Liver (tissue), 3 donors: ENCODE results near the gene SMYD3.

Source experiments
- EGR1 ChIP-seq, 2 donors: IDR thresholded peaks; 2 replicates each; pipeline ENCODE4 v1.6.1; 2016 to 2018; ENCODE audit warnings: antibody characterized with exemption in 2 of 2, low read depth in 2 of 2
- GABPA ChIP-seq, 2 donors: IDR thresholded peaks in 1 of 2; conservative IDR thresholded peaks in 1 of 2; 2 replicates each; pipeline ENCODE4 v1.6.1; 2016; ENCODE audit warnings: antibody characterized with exemption in 2 of 2, mild to moderate bottlenecking in 1 of 2, moderate library complexity in 1 of 2
- NR2F2 ChIP-seq: IDR thresholded peaks from 2 replicates; pipeline ENCODE4 v1.6.1; 2016; ENCODE audit warnings: antibody characterized with exemption
- RAD21 ChIP-seq, 2 donors: IDR thresholded peaks; 2 replicates each; pipeline ENCODE4 v1.6.1; 2016; ENCODE audit warnings: antibody characterized with exemption in 2 of 2, mild to moderate bottlenecking in 2 of 2
- TAF1 ChIP-seq: conservative IDR thresholded peaks from 2 replicates; pipeline ENCODE4 v1.6.1; 2016; ENCODE audit warnings: antibody characterized with exemption, mild to moderate bottlenecking
- YY1 ChIP-seq: IDR thresholded peaks from 2 replicates; pipeline ENCODE4 v1.6.1; 2016; ENCODE audit warnings: antibody characterized with exemption, mild to moderate bottlenecking
- TF ChIP-seq, protein P1 (sequence below): fragments of 150-350 bp; IDR thresholded peaks from 2 replicates; pipeline ENCODE4 v1.5.1; 2017; ENCODE audit warnings: improper control_type of control experiment, low read depth, low read length; ENCODE audit not compliant: missing input control
- TF ChIP-seq, protein P2 (sequence below): IDR thresholded peaks from 2 replicates; pipeline ENCODE4 v1.6.1; 2016; ENCODE audit warnings: antibody characterized with exemption, mild to moderate bottlenecking
- TF ChIP-seq, protein P3 (sequence below): IDR thresholded peaks from 2 replicates; pipeline ENCODE4 v1.6.1; 2016; ENCODE audit warnings: antibody characterized with exemption
- TF ChIP-seq, protein P4 (sequence below): IDR thresholded peaks from 2 replicates; pipeline ENCODE4 v1.6.1; 2016; ENCODE audit warnings: antibody characterized with exemption
- TF ChIP-seq, protein P5 (sequence below): IDR thresholded peaks from 2 replicates; pipeline ENCODE4 v1.6.1; 2016; ENCODE audit warnings: antibody characterized with exemption
- donor health status: healthy.
- donor health status: healthy.

DNA sequence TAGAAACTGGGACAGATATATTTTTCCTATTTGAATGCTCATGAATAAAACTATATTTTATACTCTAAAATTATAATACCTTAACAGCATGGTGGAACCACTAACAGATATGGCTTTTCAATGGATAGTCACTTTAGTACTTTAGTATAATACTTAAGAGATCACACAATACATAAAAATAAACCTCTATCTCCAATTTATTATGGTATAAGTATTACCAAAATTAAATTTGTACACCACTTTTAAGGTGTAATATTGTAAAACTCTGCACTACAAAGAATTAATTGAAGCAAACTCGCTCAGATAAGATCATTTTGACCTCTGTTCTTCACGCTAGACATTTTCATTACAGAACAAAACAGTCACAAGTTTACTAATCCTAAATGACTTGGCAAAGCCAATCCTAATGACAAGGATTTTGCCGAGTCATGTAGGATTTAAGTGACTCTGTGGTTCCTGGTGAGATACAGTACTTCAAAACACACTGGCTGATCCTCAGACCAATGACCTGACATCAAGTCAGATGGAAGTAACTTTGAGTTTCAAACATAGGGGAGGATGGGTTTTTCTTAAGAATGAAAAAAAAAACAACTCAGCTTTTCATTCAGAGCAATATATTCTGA lies 200.6 kb downstream of the SMYD3 start:
- TF ChIP-seq, protein P1, sequence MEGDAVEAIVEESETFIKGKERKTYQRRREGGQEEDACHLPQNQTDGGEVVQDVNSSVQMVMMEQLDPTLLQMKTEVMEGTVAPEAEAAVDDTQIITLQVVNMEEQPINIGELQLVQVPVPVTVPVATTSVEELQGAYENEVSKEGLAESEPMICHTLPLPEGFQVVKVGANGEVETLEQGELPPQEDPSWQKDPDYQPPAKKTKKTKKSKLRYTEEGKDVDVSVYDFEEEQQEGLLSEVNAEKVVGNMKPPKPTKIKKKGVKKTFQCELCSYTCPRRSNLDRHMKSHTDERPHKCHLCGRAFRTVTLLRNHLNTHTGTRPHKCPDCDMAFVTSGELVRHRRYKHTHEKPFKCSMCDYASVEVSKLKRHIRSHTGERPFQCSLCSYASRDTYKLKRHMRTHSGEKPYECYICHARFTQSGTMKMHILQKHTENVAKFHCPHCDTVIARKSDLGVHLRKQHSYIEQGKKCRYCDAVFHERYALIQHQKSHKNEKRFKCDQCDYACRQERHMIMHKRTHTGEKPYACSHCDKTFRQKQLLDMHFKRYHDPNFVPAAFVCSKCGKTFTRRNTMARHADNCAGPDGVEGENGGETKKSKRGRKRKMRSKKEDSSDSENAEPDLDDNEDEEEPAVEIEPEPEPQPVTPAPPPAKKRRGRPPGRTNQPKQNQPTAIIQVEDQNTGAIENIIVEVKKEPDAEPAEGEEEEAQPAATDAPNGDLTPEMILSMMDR: no peak
- TF ChIP-seq GABPA (IDR thresholded peaks at IDR 0.05 in 1 of 2, conservative IDR thresholded peaks at IDR 0.05 in 1 of 2) (no peak), YY1 (no peak), RAD21 (IDR thresholded peaks at IDR 0.05) (no peak), EGR1 (IDR thresholded peaks at IDR 0.05; ENCODE audit: low read depth in 2 of 2) (no peak), TAF1 (no peak), NR2F2 (no peak)
- TF ChIP-seq, protein P2, sequence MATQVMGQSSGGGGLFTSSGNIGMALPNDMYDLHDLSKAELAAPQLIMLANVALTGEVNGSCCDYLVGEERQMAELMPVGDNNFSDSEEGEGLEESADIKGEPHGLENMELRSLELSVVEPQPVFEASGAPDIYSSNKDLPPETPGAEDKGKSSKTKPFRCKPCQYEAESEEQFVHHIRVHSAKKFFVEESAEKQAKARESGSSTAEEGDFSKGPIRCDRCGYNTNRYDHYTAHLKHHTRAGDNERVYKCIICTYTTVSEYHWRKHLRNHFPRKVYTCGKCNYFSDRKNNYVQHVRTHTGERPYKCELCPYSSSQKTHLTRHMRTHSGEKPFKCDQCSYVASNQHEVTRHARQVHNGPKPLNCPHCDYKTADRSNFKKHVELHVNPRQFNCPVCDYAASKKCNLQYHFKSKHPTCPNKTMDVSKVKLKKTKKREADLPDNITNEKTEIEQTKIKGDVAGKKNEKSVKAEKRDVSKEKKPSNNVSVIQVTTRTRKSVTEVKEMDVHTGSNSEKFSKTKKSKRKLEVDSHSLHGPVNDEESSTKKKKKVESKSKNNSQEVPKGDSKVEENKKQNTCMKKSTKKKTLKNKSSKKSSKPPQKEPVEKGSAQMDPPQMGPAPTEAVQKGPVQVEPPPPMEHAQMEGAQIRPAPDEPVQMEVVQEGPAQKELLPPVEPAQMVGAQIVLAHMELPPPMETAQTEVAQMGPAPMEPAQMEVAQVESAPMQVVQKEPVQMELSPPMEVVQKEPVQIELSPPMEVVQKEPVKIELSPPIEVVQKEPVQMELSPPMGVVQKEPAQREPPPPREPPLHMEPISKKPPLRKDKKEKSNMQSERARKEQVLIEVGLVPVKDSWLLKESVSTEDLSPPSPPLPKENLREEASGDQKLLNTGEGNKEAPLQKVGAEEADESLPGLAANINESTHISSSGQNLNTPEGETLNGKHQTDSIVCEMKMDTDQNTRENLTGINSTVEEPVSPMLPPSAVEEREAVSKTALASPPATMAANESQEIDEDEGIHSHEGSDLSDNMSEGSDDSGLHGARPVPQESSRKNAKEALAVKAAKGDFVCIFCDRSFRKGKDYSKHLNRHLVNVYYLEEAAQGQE: no peak
- TF ChIP-seq, protein P3, sequence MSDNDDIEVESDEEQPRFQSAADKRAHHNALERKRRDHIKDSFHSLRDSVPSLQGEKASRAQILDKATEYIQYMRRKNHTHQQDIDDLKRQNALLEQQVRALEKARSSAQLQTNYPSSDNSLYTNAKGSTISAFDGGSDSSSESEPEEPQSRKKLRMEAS: no peak
- TF ChIP-seq, protein P4, sequence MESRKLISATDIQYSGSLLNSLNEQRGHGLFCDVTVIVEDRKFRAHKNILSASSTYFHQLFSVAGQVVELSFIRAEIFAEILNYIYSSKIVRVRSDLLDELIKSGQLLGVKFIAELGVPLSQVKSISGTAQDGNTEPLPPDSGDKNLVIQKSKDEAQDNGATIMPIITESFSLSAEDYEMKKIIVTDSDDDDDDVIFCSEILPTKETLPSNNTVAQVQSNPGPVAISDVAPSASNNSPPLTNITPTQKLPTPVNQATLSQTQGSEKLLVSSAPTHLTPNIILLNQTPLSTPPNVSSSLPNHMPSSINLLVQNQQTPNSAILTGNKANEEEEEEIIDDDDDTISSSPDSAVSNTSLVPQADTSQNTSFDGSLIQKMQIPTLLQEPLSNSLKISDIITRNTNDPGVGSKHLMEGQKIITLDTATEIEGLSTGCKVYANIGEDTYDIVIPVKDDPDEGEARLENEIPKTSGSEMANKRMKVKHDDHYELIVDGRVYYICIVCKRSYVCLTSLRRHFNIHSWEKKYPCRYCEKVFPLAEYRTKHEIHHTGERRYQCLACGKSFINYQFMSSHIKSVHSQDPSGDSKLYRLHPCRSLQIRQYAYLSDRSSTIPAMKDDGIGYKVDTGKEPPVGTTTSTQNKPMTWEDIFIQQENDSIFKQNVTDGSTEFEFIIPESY: no peak
- TF ChIP-seq, protein P5, sequence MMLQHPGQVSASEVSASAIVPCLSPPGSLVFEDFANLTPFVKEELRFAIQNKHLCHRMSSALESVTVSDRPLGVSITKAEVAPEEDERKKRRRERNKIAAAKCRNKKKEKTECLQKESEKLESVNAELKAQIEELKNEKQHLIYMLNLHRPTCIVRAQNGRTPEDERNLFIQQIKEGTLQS: no peak
